A549 (cell line): Measurements from ENCODE around the gene CDAN1.

Source experiments
- CTCF ChIP-seq: fragments of >200 bp; sonication (Bioruptor Twin); formaldehyde crosslinking; IDR thresholded peaks from 3 replicates; pipeline ENCODE4 v1.5.1; 2016
- EP300 ChIP-seq, 2 experiments: fragments of >200 bp; sonication (Bioruptor Twin); formaldehyde crosslinking; IDR thresholded peaks; 2 replicates in 1 of 2; 3 replicates in 1 of 2; pipeline ENCODE4 v1.6.1; 2016 to 2017
- ESRRA ChIP-seq: fragments of 150-350 bp; IDR thresholded peaks from 2 replicates; pipeline ENCODE4 v1.6.1; 2014; ENCODE audit warnings: mild to moderate bottlenecking, low read length, borderline replicate concordance
- KDM1A ChIP-seq: fragments of 200-600 bp; sonication (generic); IDR thresholded peaks from 2 replicates; pipeline ENCODE4 v1.6.1; 2016; ENCODE audit warnings: low read depth, mild to moderate bottlenecking
- KDM5A ChIP-seq: fragments of 200-600 bp; sonication (generic); IDR thresholded peaks from 2 replicates; pipeline ENCODE4 v1.6.1; 2016; ENCODE audit warnings: antibody characterized with exemption, mild to moderate bottlenecking
- POLR2A ChIP-seq: IDR thresholded peaks from 2 replicates; pipeline ENCODE4 v1.6.1; 2012; ENCODE audit warnings: mild to moderate bottlenecking, low read length
- RNF2 ChIP-seq: fragments of 200-600 bp; sonication (generic); IDR thresholded peaks from 2 replicates; pipeline ENCODE4 v1.6.1; 2016; ENCODE audit warnings: low read depth, mild to moderate bottlenecking, antibody characterized with exemption, moderate library complexity, borderline replicate concordance

GRCh38 chr15:42711746-42712145, 25.2 kb downstream of the CDAN1 start:
- no peak for TF ChIP-seq CTCF
- TF ChIP-seq POLR2A, result no peak
- no peak for TF ChIP-seq KDM5A
- TF ChIP-seq EP300 (IDR thresholded peaks at IDR 0.05), result no peak
- no peak for TF ChIP-seq ESRRA
- TF ChIP-seq KDM1A, result no peak
- TF ChIP-seq RNF2, result no peak
